SHP77 (cell line): ENCODE measurements around the gene MARCHF3.
"Not testable (repeated sequence)": the region's sequence is repeated elsewhere in the genome, so short reads cannot be mapped to it uniquely, and the experiment has no call there.

Experiments
- DNase-seq, 2 experiments: peaks; one replicate each; lab custom pipeline; 2025; lab: John Stamatoyannopoulos, UW

MARCHF3 gene, protein sequence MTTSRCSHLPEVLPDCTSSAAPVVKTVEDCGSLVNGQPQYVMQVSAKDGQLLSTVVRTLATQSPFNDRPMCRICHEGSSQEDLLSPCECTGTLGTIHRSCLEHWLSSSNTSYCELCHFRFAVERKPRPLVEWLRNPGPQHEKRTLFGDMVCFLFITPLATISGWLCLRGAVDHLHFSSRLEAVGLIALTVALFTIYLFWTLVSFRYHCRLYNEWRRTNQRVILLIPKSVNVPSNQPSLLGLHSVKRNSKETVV

DNA sequence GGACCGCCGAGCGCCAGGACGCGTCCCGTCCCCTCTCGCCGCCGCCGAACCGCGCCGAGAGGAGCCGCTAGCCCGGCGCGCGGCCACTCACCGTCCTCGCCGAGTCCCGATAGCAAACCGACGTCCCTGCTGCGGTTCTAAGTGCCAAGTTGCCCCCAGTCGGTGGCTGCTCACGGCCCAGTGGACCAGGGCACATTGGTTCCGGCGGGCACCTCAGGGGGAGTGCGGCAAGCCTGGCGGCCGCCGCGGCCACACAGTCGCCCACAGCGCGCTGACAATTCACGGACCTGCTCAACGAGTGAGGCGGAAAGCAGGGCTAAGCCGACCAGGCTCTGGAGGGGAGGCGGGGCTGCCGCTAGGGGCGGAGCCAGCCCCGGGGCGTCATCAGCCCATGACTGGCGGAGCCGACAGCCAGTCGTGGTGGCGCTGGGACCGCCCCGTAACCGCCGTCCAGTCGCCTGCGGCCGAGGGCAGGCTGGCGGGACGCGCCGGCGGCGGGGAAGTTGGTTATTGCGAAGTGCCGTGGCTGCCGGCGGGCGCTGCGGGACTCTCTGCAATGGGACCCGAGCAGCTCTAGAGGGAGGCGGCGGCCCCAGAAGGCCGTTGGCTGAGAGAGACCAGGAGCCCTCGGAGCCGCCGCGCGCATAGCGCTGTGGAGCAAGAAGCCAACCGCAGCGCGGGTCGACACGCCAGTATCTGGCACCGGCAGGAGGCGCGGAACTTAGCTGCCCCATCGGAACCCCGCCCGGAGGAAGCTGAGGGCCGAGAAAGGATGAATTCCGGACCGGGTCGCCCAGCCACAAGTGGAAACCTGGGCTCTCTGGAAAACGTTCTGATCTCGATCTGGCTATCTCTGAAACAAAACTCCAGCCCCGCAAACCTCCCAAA, at the start of gene MARCHF3:
Gene MARCHF3, minus strand, starts transcription at position 300 of the 888 bp plus-strand sequence. CDS start 112,387 bp downstream, outside the sequence.
- DNase-seq, result peak; percentile 78 to 87

DNA sequence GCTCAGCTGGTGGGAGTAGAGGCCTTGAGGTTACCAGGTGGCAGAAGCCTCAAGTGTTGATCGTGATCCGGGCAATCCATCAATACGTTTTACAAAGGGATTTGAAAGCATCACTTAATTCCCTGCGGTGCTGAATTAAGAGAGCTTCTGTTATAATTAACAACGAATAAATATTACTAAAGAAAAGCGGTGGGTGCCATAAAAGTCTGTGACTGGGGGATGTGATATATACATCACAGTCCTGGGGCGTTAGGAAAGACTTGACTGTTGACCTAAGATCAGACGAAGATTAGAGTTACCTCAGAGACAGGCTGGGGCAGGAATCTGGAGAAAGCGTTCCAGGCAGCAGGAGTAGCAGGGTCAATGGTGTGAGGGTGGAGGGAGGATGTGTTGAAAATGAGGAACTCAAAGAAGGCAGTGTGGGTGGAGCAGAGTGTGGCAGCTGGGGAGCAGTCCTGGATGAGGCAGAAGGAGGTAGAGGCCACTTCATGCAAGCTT, 49.7 kb upstream of the MARCHF3 start:
- DNase-seq, result peak in 1 of 2 experiments; percentile 21

DNA sequence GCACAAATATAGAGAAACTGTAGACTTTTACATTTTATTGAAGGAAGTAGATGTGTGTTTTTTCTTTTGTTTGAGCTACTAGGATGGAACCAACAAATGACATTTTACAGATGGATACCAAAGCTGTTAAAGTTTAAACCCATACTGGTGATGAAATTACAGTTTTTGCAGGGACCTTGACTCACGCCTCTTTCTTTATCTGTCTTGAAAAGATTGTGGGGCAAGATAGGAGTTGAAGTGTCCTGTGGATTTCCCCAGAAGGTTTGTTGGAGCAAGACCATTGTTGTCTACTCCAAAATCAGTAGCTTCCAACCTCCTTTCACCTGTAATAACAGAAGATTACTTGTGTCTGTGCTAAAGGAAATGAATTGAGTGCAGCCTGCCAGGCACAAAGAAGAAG, 47.0 kb upstream of the MARCHF3 start:
- DNase-seq, result no peak

DNA sequence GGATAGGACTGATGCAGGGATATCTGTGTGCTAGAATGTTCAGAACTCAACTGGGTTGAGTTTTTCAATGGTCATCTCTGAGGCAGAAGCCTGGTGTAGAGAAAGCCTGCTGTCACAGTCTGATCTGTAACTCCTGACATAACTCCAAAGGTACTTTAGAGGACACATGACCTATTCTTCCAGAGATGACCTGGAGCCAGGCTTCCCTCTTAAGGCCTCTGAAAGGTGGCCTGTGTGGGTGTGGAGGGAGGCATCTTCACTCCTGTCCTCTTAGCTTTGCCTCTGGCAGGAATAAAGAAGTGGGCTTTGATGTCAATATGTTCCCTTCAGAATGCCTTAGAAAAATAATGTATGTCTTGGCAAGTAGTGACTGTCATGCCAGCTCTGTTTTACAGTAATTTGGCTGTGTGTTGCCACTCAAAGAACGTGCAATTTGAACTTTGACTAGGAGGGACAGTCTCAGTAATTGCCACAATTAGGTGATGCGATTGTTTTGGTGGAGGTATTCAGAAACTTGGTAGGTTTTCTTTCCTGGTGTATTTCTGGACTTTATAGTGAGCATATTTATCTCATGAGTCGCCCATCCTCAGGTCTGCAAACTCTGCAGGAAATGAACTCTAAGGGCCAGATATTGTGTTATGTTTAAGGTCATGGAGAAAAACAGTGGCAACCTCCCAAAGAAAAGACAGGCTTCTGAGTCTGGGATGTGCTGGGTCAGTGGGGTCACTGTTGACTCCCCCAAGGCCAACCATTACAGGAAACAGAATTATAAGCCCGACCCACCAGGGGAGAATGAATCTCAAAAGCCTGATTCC, 46.2 kb upstream of the MARCHF3 start:
- no peak for DNase-seq

DNA sequence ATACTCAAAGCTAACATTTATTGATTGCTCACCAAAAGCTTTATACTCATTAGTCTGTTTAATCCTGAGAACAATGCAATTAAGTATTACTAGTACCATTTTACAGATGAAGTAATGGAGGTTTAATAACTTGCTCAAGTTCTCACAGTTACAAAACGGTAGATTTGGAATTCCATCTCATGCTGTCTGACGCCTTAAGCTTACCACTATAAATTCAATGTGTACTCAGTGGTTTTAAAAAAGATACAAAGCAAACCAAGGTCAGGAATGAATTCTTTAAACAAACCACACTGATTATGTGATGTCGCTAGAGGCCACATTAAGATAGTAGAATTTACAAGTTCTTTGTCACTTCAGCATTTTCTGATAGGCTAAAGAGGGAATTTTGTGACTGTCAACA, 44.1 kb upstream of the MARCHF3 start:
- DNase-seq, result no peak

DNA sequence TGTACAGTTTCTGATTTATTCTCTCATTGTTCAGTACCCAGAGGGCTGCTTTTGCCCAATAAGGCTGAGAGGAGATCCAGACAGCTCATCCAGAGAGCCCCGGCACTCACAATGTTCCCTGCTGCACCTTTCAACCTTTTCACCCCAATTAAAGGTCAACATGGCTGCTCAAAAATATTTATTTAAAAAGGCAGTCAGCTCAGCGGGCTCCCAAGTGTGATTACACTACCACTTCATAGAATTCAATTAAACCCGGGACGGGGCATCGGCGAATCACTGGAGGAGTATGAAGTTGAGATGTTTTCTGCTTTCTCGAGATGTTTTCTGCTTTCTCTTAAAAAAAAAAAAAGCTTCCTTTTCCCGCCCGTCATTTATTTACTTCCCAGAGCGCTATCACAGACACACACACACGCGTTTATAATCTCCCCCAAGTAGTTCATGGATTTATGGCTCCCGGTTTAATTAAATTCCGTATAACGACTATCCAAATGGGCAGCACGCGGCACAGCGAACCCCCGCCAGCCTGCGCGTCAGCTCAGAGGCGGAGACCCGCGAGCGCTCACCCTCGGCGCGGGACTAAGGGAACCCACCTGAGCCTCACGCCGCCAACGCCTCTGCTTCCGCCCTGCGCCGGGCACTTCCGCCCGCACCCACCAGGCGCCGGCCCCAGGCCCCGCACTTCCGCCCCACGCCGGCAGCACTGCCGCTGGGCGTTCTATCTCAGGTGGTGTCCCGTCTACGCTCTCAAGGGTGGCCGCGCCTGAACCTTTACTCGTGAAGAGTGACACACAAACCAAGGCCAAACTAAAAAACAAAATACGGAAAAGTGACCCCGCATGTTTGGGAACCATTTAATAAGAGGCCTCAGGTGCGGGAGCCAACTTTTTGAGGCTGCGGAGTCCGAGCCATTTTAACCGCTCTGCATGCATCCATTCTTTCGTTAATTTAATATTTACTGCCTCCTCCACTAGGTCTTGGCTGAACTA, 42.8 kb upstream of the MARCHF3 start, which contains the start of gene C5orf63:
Gene C5orf63, minus strand, starts transcription at position 642 of the 986 bp plus-strand sequence. CDS start 14,507 bp downstream, outside the sequence.
- DNase-seq, result no peak

DNA sequence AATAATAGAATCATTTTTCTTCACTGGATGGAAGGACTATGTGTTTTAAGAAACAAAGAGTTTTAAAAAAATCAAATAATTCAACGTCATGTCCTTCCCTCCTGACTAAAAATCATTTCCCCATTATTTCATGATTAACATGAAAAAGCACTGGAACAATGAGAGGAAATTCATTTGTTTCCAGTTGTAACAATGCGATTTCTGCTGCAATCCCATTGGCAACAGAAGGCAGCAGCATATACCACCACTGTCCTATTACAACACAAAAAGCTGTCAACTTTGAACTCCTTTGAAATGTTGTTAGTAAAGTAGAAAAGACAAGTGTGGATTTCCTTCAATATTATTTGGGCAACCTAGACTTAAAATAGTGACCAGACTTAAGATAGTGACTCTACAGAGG, 39.9 kb upstream of the MARCHF3 start:
- no peak for DNase-seq

DNA sequence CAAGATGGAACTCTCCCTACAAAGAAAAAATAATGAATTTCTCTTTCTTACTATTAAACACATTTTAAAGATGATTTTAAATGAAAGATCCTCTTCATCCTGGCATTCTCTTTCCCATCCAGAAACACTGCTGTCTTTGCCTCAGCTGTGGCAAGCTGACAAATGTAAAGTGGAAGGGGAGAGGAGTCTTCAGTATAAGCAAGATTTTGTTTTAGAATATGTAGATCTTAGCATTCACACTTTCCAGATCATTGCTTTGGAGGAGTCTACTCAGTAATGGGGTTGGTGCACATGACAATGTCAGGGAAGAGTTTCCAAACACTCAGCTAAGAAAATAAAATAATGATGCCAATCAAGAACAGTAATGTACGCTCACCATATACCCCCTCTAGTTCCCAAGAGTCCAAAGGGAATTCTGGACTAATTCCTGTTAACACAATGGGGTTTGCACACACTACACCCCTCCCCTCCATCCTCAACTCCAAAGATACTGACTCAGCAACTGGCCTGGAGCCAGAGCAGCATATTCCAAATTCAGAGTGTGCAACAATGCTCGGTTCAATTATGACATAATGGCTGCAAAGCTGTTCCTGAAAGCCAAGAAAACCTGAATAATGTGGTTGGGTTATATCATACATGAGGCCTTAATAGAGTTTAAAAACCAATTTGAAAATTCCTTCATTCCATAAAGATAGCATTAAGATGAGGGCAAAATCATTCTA, 38.3 kb upstream of the MARCHF3 start:
- no peak for DNase-seq

DNA sequence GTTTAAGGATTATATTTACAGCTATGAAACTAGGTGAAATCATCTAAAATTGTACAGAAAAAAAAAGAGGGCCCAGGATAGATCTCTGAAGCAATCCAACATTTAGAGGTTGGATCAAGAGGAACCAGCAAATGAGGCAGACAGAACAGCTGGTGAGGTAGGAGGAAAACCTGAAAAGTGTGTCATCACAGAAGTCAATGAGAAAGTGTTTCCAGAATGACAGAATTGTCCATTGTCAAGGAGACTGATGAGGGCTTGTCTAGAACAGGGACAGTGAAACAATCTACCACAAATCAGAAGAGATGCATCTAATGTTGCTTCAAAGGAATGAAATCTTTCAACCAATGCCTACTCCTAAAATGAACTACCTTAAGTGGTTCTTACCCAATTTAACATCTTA, 36.4 kb upstream of the MARCHF3 start:
- DNase-seq, result no peak

DNA sequence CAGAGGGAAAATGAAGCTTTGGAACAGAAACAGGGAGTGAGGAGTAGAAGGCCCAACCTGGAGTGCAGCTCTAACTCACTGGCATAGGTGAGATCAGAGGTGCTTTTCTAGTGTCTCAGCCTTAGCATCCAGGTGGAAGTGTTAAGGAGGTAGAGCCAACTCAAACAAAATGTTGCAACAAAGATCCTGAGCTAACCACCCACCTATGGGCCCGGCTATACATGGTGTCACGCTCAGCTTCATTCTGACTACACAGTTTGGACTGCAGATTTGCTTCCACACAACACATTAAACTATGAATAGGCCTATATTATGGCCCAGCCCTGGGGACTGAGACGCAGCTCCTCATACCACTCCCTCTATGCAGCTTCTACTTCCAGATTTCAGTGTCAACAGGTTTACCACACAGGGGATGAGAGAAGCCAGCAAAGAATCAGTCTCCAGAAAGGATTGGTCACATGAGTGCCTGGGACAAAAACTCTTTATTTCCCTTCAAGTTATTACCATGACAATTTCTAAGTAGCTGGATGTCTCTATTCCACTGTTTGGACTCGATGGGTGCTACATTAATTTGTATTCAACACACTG, 34.0 kb upstream of the MARCHF3 start:
- no peak for DNase-seq

DNA sequence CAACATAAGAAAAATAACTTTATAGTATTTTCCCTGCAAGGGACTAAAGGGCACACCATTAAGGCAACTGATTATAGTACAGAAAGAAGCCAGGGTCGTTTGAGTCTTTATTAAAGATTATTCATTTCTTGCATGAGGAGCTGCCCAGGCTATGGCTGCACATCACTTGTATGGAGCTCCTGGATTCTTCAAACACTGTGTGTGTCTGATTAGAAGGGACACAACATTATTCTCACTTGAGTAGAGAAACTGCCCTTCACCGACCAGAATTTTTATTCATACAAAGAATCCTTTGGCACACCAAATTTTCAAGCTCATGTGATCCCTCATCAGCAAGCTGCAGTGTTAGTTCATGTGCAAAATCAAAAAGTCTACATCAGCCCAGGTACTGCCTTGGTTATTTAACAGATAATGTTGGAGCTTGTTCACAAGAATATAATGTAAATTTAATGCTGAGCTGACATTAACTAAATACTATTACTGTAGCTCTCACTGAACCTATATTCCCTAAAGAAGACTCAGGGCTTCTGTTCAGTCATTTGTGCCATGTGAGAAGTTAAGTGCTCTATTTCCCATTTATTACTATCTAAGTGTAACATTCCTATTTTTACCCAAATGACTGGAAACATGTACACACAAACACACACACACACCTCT, 33.0 kb upstream of the MARCHF3 start:
- no peak for DNase-seq

DNA sequence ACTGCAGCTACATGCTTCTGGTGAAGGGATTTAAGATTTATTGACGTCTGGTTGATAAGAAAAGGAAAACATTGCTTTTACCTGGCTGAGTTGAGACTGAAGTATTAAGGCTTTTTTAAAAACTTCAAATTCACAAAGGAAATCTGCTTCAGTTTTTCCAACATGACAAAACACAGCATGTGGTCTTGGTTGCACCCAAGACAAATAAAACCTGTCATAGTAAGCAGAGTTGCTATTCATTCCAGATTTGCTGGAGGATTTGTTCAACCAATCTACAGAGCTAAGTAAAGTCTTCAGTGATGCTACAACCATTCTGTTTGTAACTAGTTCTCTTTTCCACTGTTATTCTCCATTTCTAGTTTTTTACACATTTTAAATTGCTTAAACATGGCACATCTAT, 31.6 kb upstream of the MARCHF3 start:
- no peak for DNase-seq

DNA sequence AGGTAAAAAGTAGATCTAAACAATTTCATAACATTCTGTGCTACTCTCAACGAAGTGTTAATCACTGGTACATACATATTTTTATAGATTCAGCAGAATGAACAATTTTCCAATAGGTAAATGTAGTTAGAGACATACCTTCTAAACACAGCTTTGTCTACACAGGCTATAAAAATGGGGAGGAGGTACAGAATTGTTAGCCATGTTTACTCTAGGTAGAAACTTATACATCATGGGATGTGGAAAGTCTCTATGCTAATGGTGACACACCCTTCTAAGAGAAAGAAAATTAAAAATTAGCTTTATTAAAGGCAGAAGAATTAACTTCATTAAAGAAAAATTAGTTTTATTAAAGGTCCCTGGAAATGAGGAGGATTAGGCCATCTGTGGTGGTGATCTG, 31.2 kb upstream of the MARCHF3 start:
- no peak for DNase-seq

DNA sequence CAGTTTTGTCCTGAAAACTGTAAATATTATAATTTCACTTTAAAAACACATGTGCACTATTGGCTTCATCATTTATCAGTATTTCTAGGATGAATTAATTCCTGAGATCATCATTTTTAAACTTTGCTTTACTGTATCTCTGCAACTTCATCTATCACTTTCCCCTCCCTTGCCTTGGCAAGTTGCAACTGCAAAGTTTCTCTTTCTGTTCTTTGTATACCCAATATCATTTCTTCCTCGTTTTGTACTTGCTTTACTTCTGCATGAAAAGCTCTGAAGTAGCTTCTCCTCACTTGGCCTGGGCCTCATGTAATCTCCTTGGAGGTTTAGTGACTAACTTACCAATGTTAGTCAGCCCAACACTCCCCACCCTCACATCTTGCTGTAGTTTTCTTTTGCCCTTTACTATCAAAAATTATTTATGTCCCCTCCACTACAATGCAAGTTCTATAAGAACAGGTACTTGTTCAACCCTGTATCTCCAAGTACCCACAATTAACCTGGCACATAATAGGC, 30.2 kb upstream of the MARCHF3 start:
- no peak for DNase-seq

DNA sequence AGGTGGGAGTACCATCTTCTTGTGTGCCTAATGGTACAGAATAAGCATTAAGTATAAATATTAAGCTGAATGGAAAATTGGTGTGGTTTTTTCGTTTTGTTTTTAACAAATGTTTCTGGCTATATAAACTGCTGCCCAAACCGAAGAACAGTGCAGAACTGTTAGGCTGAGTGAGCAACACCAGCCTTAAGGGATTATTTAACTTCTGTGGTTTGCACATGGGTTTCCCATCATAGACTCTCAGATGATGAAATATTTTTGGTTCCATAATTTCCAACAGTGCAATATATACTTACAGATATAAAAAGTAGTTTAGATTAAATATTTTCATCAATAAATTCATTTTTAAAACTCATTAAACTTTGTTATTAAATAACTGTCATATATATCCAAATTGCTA, 26.5 kb upstream of the MARCHF3 start:
- no peak for DNase-seq

DNA sequence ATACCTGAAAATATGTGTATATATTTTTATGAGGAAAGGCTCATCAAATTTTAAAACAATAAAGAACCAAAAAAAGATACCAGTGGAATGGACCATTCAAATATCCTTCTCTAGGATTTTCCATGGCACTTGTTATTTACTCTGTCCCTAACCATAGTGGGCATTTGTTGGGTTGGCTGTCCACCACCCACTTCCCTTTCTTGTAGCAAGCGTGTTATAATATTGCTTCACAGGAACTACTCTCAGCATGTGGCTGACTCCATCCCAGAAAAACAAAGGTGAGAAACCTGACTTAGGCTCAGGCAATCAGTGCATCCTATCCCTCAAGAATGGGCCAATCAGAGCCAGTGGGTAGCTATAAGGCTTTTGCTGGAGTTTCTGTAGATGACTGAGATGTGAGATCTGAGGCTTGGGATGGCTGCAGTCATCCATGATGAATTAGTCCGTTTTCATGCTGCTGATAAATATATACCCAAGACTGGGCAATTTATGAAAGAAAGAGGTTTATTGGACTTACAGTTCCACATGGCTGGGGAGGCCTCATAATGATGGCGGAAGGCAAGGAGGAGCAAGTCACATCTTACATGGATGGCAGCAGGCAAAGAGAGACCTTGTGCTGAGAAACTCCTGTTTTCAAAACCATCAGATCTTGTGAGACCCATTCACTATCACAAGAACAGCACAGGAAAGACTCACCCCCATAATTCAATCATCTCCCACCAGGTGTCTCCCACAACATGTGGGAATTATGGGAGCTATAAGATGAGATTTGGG, 25.7 kb upstream of the MARCHF3 start:
- DNase-seq, result no peak

DNA sequence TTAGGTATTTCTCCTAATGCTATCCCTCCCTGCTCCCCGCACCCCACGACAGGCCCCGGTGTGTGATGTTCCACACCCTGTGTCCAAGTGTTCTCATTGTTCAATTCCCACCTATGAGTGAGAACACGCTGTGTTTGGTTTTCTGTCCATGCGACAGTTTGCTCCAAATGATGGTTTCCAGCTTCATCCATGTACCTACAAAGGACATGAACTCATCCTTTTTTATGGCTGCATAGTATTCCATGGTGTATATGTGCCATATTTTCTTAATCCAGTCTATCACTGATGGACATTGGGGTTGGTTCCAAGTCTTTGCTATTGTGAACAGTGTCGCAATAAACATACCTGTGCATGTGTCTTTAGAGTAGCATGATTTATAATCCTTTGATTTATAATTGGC, 23.2 kb upstream of the MARCHF3 start:
- DNase-seq, result not testable (repeated sequence)

DNA sequence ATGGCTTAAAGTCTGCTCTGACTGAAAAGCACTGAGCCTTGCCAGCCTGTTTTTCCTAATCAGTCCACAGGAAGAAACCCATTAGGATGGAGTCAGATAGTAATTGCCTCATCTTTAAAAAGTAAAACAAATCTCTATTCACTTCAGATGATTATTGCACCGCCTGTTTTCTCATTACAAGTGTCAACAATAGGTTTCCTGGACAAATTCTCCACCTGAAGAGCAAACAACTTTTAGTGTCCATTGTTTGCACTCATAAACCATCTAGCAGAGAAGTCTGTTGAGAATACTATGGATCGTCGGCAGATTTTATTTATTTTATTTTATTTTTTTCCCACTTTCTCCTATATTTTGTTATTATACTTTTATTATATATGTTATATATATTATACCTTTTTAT, 22.7 kb upstream of the MARCHF3 start:
- no peak for DNase-seq
